Endothelial cell (in vitro differentiated cells): ENCODE measurements around the gene TPM2. TPM values are rescaled to one million over a fixed set of nuclear protein-coding genes. Genes with fewer than 3 reads are reported as not detected.

Experiments
- DNase-seq: peaks from one replicate; pipeline ENCODE4 v3.0.0; 2021; ENCODE audit warnings: low spot score
- H3K27ac Mint-ChIP-seq: one replicate; pipeline ENCODE4 v1.8.0; 2021; ENCODE audit warnings: mixed read lengths, inconsistent platforms; ENCODE audit not compliant: unreplicated experiment
- H3K27me3 Mint-ChIP-seq: one replicate; pipeline ENCODE4 v1.8.0; 2021; ENCODE audit warnings: mild to moderate bottlenecking, moderate library complexity, mixed read lengths, inconsistent platforms; ENCODE audit not compliant: unreplicated experiment
- H3K36me3 Mint-ChIP-seq: one replicate; pipeline ENCODE4 v1.8.0; 2021; ENCODE audit warnings: mild to moderate bottlenecking, low read depth, mixed read lengths, inconsistent platforms; ENCODE audit not compliant: unreplicated experiment
- H3K4me1 Mint-ChIP-seq: one replicate; pipeline ENCODE4 v1.8.0; 2021; ENCODE audit warnings: mild to moderate bottlenecking, mixed read lengths, inconsistent platforms; ENCODE audit not compliant: unreplicated experiment
- H3K4me3 Mint-ChIP-seq: one replicate; pipeline ENCODE4 v1.8.0; 2021; ENCODE audit warnings: mild to moderate bottlenecking, mixed read lengths, inconsistent platforms; ENCODE audit not compliant: unreplicated experiment
- H3K9me3 Mint-ChIP-seq: one replicate; pipeline ENCODE4 v1.8.0; 2021; ENCODE audit warnings: mixed read lengths, inconsistent platforms; ENCODE audit not compliant: unreplicated experiment
- CTCF ChIP-seq: fragments of 200-600 bp; sonication (generic); IDR thresholded peaks from one replicate; pipeline ENCODE4 v1.5.0; 2021; ENCODE audit warnings: antibody characterized with exemption; ENCODE audit not compliant: unreplicated experiment
- total RNA-seq: library from RNA; stranded (reverse); fragmentation: NEBNext Ultra II Directional; extraction: Animal tissue kit (Norgen Biotek cat#: 25700); gene quantifications from one replicate; pipeline ENCODE4 v1.2.1, GENCODE V29; 2021; ENCODE audit not compliant: unreplicated experiment

Gene TPM2
- total RNA-seq, 1 donor from 2014 or later, result 173 TPM

- Mint-ChIP-seq H3K9me3 (no peaks in the 10 kb centered on the region), H3K27me3 (peaks cover 3% of the 10 kb centered on the region), H3K4me3 (peak overlapping the region; percentile 12), H3K27ac (no peak overlapping the region), H3K36me3 (peaks cover 85% of the 10 kb centered on the region), H3K4me1 (no peaks in the 10 kb centered on the region)
- no peak for DNase-seq
- TF ChIP-seq CTCF, result no peak
These were observed 22.0 kb upstream of the TPM2 start for GRCh38 chr9:35711501-35712428.

- H3K36me3 Mint-ChIP-seq, result peaks cover 85% of the 10 kb centered on the region
- no peaks in the 10 kb centered on the region for H3K9me3 Mint-ChIP-seq
- H3K4me1 Mint-ChIP-seq, result no peaks in the 10 kb centered on the region
- peak overlapping the region; percentile 47 for H3K4me3 Mint-ChIP-seq
- H3K27ac Mint-ChIP-seq, result no peak overlapping the region
- peaks cover 3% of the 10 kb centered on the region for H3K27me3 Mint-ChIP-seq
- no peak for DNase-seq
- no peak for TF ChIP-seq CTCF
These were observed 21.2 kb upstream of the TPM2 start for GRCh38 chr9:35710818-35711500.

- Mint-ChIP-seq H3K27ac (no peak overlapping the region), H3K4me3 (no peak overlapping the region), H3K4me1 (no peaks in the 10 kb centered on the region), H3K36me3 (peaks cover 78% of the 10 kb centered on the region), H3K9me3 (no peaks in the 10 kb centered on the region), H3K27me3 (peaks cover 5% of the 10 kb centered on the region)
- DNase-seq, result no peak
- no peak for TF ChIP-seq CTCF
These were observed 18.4 kb upstream of the TPM2 start for GRCh38 chr9:35708146-35708545.

GRCh38 chr9:35706951-35707350, 17.2 kb upstream of the TPM2 start:
- no peak overlapping the region for H3K27ac Mint-ChIP-seq

More at GRCh38 chr9:35706951-35707350, 17.2 kb upstream of the TPM2 start:
- Mint-ChIP-seq H3K9me3 (no peaks in the 10 kb centered on the region), H3K4me1 (no peaks in the 10 kb centered on the region), H3K27me3 (peaks cover 8% of the 10 kb centered on the region), H3K4me3 (peak overlapping the region; percentile 59), H3K36me3 (peaks cover 78% of the 10 kb centered on the region)
- no peak for TF ChIP-seq CTCF
- DNase-seq, result no peak
